ENCODE measurements around the gene COX6B1.

GRCh38 chr19:35644206-35644986, 3.7 kb upstream of the COX6B1 start:
- no peak for TF ChIP-seq GATA2 (IDR thresholded peaks at IDR 0.05; ENCODE audit: low read depth, low read length)
- no peak for TF ChIP-seq GATA3 (IDR thresholded peaks at IDR 0.05; ENCODE audit: low read depth, low read length)
